Suprapubic skin (tissue), 3 donors: Measurements from ENCODE around the gene ZFAND6.

ENCODE experiments used
- CTCF ChIP-seq, 2 donors: fragments of 200-600 bp in 1 of 2; fragments of 450-650 bp in 1 of 2; sonication (generic) in 1 of 2; IDR thresholded peaks; one replicate each; pipeline ENCODE4 v1.5.1; 2016 to 2019; ENCODE audit warnings: antibody characterized with exemption in 2 of 2, mild to moderate bottlenecking in 1 of 2, moderate library complexity in 1 of 2
- POLR2AphosphoS5 ChIP-seq, 3 donors: sonication (generic); formaldehyde crosslinking; IDR thresholded peaks; one replicate each; pipeline ENCODE4 v1.6.1; 2017; ENCODE audit warnings: antibody characterized with exemption in 3 of 3

DNA sequence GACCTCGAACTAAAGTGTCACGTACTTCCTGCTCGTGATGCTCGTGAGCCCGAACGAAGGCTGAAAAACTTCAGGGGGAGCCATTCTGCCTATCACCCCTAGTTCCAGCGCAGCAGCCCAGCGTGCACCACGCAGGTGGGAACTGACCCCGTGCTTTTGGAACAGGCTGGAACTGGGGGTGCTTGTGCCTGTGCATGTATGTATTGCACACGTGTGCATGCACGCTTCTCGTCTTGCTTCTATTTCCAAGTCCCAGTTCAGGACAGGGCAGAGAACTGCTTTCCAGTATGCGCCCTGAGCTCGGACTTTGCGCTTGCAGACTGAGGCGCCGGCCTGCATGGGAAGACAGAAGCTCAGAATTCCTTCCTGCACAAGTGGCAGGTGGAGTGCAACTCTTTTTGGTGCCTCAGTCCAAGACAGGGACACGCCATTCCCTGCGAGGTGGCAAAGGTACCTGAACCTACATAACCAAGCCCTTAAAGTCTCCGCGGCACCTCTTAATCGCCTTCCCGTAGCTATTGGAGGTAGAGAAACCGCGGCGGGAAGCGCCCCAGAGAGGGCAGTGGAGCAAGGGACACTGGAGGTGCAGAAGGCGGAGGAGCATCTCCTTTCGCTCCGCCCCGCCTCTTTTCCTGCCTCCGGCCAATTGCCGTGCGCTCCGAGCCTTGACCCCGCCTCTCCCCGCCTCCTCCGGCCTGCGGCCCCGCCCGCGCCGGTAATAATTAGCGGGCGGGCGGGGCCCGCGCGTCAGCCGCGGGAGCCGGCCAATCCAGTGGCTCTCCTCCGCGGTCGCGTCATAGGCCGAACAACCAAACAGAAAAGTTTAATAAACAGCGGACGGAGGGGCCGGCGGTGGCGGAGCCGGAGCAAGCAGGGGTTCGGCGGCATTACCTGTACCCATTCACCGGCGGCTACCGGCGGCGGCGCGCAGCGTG, at the start of gene ZFAND6:
- TF ChIP-seq CTCF (IDR thresholded peaks at IDR 0.05) (no peak), POLR2AphosphoS5 (IDR thresholded peaks at IDR 0.05) (peak in 1 of 3 donors; percentile 11)
